Smooth muscle cell (in vitro differentiated cells): ENCODE results near the gene CLDN14. TPM values are rescaled to one million over a fixed set of nuclear protein-coding genes. Genes with fewer than 3 reads are reported as not detected.

ENCODE experiments used
- DNase-seq: peaks from one replicate; lab custom pipeline; 2025; ENCODE audit not compliant: unreplicated experiment; lab: John Stamatoyannopoulos, UW
- H2AFZ ChIP-seq: fragments of 200-600 bp; sonication (generic); 2 replicates; pipeline ENCODE4 v1.6.0; 2016; ENCODE audit warnings: antibody characterized with exemption, low read depth, mild to moderate bottlenecking
- H3F3A ChIP-seq: fragments of 200-600 bp; sonication (generic); 2 replicates; pipeline ENCODE4 v1.6.0; 2017; ENCODE audit warnings: antibody characterized with exemption, low read depth
- H3K27ac ChIP-seq: fragments of 200-600 bp; sonication (generic); 2 replicates; pipeline ENCODE4 v1.5.1; 2016; ENCODE audit warnings: low read depth, mild to moderate bottlenecking
- H3K27me3 ChIP-seq: fragments of 200-600 bp; sonication (generic); 2 replicates; pipeline ENCODE4 v1.6.1; 2016; ENCODE audit warnings: low read depth, mild to moderate bottlenecking
- H3K36me3 ChIP-seq: fragments of 200-600 bp; sonication (generic); 2 replicates; pipeline ENCODE4 v1.5.1; 2016; ENCODE audit warnings: low read depth
- H3K4me1 ChIP-seq: fragments of 200-600 bp; sonication (generic); 2 replicates; pipeline ENCODE4 v1.5.1; 2016; ENCODE audit warnings: low read depth
- H3K4me2 ChIP-seq: fragments of 200-600 bp; sonication (generic); 2 replicates; pipeline ENCODE4 v1.6.0; 2016; ENCODE audit warnings: mild to moderate bottlenecking
- H3K4me3 ChIP-seq: fragments of 200-600 bp; sonication (generic); 2 replicates; pipeline ENCODE4 v1.5.1; 2016; ENCODE audit warnings: mild to moderate bottlenecking
- H3K79me2 ChIP-seq: fragments of 200-600 bp; sonication (generic); 2 replicates; pipeline ENCODE4 v1.6.0; 2016; ENCODE audit warnings: low read depth, mild to moderate bottlenecking
- H3K9ac ChIP-seq: fragments of 200-600 bp; sonication (generic); 2 replicates; pipeline ENCODE4 v1.6.0; 2016; ENCODE audit warnings: low read depth
- H3K9me3 ChIP-seq: fragments of 200-600 bp; sonication (generic); replicated peaks from 2 replicates; pipeline ENCODE4 v1.5.1; 2016; ENCODE audit warnings: low read depth
- H4K20me1 ChIP-seq: fragments of 200-600 bp; sonication (generic); 2 replicates; pipeline ENCODE4 v1.6.0; 2016; ENCODE audit warnings: low read depth
- WGBS: methylation state at CpG from one replicate; pipeline ENCODE4 v1.1.7; 2016; ENCODE audit warnings: low lambda C conversion rate; 5-methylcytosine and 5-hydroxymethylcytosine counted together
- polyA plus RNA-seq: library from polyadenylated mRNA; unstranded; fragments of >200 nt; fragmentation: Nextera tagmentation; extraction: Ambion mirVana; gene quantifications from 2 replicates; pipeline ENCODE4 v1.2.1, GENCODE V29; 2016
- total RNA-seq: library from RNA; depleted of rRNA; stranded (reverse); fragments of >200 nt; gene quantifications from 2 replicates; pipeline ENCODE4 v1.2.3, GENCODE V29; 2014
- TF ChIP-seq, protein P1 (sequence below): fragments of 200-600 bp; sonication (generic); IDR thresholded peaks from 2 replicates; pipeline ENCODE4 v1.5.1; 2017; ENCODE audit warnings: borderline replicate concordance, mild to moderate bottlenecking, antibody characterized with exemption; ENCODE audit not compliant: insufficient read depth, poor library complexity, severe bottlenecking

CLDN14 gene
- total and polyA plus RNA-seq, 2 experiments from 2014 or later = not detected

DNA sequence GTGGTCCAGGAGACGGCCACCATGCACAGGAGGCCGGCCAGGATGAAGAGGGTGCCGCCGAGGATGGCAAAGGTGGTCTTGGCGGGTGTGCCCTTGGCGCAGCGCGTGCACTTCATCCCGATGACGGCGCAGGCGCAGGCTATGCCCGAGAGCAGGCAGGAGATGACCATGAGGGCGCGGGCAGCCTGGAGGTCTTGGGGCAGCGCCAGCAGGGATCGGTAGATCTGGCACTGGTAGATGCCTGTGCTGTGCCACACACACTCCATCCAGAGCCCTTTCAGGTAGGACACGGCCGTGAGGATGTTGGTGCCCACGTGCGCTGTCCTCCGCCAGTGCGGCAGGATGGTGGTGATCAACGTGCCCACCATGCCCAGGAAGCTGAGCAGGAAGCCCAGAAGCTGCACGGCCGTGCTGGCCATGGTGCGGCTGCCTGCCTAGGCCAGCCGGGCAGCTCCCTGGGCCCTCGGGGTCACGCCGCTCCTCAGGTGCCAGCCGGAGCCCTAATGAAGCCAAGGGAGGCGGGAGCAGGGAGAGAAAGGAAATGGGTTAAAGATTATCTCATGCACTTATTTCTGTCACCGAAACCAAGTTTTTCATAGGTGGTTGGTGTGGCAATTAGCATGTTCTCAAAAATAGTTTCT, 18.5 kb downstream of the CLDN14 start:
- TF ChIP-seq, protein P1, sequence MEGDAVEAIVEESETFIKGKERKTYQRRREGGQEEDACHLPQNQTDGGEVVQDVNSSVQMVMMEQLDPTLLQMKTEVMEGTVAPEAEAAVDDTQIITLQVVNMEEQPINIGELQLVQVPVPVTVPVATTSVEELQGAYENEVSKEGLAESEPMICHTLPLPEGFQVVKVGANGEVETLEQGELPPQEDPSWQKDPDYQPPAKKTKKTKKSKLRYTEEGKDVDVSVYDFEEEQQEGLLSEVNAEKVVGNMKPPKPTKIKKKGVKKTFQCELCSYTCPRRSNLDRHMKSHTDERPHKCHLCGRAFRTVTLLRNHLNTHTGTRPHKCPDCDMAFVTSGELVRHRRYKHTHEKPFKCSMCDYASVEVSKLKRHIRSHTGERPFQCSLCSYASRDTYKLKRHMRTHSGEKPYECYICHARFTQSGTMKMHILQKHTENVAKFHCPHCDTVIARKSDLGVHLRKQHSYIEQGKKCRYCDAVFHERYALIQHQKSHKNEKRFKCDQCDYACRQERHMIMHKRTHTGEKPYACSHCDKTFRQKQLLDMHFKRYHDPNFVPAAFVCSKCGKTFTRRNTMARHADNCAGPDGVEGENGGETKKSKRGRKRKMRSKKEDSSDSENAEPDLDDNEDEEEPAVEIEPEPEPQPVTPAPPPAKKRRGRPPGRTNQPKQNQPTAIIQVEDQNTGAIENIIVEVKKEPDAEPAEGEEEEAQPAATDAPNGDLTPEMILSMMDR = no peak
- 93% methylated on average over 34 of the region's 34 CpGs for WGBS
- Histone ChIP-seq H2AFZ (no peak overlapping the region), H3K36me3 (no peaks in the 10 kb centered on the region), H3K27ac (no peak overlapping the region), H3K79me2 (no peaks in the 10 kb centered on the region), H3K4me3 (no peak overlapping the region), H3K4me1 (no peaks in the 10 kb centered on the region), H3K4me2 (no peak overlapping the region), H3K9ac (no peak overlapping the region), H3F3A (no peaks in the 10 kb centered on the region), H3K27me3 (no peaks in the 10 kb centered on the region), H4K20me1 (no peaks in the 10 kb centered on the region), H3K9me3 (no peaks in the 10 kb centered on the region)
- no peak for DNase-seq

DNA sequence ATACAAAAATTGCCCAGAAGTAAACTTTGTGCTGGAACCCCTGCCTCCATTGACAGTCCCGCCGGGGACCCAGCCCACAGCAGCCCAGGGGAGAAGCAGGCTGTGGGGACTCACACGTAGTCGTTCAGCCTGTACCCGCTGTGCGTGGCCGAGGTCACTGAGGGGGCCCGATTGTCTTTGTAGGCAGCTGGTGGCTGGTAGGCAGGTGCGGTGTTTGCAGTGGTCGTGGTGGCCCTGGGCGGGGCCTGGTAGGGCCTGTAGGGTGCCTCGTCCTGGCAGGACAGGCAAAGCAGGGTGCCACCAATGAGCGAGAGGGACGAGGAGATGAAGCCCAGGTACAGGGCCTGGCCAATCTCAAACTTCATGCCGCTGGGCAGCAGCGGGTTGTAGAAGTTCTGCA, 19.1 kb downstream of the CLDN14 start:
- no peak overlapping the region for H3K4me3 ChIP-seq
- WGBS = 93% methylated on average over 16 of the region's 16 CpGs

DNA sequence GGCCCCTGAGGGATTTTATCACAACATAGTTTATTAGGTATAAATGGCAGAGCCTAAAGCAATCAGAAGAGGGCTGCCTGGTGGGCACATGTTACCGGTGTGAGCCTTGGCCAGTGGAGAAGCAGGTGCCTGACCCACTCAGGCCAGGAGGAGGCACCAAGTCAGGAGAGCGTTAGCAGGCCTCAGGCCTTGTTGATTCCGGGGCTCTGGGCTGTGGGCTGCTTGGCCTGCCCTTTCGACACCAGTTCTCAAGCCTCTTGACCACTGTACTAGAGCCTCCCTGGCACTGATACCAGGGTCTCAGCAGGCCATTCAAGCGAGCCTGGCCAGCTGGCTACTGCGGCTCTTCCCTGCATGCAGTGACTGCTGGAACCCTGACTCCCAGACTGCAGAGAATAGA, 20.8 kb downstream of the CLDN14 start:
- Histone ChIP-seq H3K4me3 (no peak overlapping the region), H3K4me2 (no peak overlapping the region), H3K36me3 (no peaks in the 10 kb centered on the region), H3K27ac (no peak overlapping the region), H3K4me1 (no peaks in the 10 kb centered on the region), H3K9me3 (no peaks in the 10 kb centered on the region), H3K9ac (no peak overlapping the region), H2AFZ (no peak overlapping the region), H4K20me1 (no peaks in the 10 kb centered on the region), H3F3A (no peaks in the 10 kb centered on the region), H3K27me3 (no peaks in the 10 kb centered on the region), H3K79me2 (no peaks in the 10 kb centered on the region)
- DNase-seq = no peak
- TF ChIP-seq, protein P1 = no peak
- WGBS = 98% methylated on average over 6 of the region's 6 CpGs

More for the DNA sequence above, 19.1 kb downstream of the CLDN14 start:
- no peak overlapping the region for H3K4me2 ChIP-seq
- H2AFZ ChIP-seq = no peak overlapping the region
- no peaks in the 10 kb centered on the region for H3K9me3 ChIP-seq
- H3K36me3 ChIP-seq = no peaks in the 10 kb centered on the region
- no peaks in the 10 kb centered on the region for H4K20me1 ChIP-seq
- H3K9ac ChIP-seq = no peak overlapping the region
- no peak for DNase-seq
- TF ChIP-seq, protein P1 = no peak
- no peaks in the 10 kb centered on the region for H3K27me3 ChIP-seq
- no peak overlapping the region for H3K27ac ChIP-seq
- no peaks in the 10 kb centered on the region for H3K4me1 ChIP-seq
- H3K79me2 ChIP-seq = no peaks in the 10 kb centered on the region
- H3F3A ChIP-seq = no peaks in the 10 kb centered on the region
